Measurements from ENCODE around the gene MAMLD1.

MAMLD1 gene

DNA sequence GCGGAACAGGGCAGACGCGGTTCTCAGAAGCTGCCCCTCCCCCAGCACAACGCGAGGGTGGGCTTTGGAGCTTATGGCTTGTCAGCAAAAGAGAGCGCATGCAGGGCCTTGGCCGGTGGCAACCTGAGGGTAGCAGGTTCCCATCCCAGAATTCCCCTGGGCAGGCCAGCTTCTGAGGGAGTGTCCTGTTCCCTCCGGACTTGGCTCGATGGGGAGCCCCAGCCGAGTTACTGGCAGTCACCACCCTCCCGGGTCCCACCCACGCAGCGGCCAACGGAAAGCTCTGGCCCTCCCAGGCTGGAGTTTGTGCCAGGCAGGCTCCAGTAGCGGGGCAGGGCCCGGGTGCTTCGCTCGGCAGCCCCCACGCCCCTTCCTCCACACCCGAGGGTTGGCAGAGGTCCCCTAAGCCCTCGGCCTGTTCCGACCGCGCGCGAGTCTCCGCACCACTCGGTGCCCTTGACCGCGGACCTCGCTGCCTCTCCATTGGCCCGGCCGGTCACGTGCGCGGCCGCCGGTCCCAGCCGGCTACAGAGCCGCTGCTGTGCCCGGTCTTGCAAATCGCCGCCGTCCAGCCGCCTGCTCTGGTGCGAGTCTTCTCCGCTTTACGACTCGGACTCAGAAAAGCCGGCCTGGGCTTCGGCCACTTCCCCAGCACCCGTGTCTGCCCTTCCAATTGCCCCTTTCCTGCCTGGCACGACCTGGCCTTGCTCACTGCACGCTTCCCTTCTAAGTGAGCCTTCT, 184.4 kb downstream of the MAMLD1 start:
- H3K27ac ChIP-seq (replicated peaks), result no peak overlapping the region
- H3K27me3 ChIP-seq (ENCODE audit: insufficient read depth, poor library complexity, severe bottlenecking), result no peaks in the 10 kb centered on the region
- TF ChIP-seq SPI1 (IDR thresholded peaks at IDR 0.05; ENCODE audit: borderline replicate concordance, low read depth) (no peak), GABPA (IDR thresholded peaks at IDR 0.05; ENCODE audit: low read depth) (no peak), POLR2AphosphoS5 (IDR thresholded peaks at IDR 0.05; ENCODE audit: low read depth) (no peak)
- TF ChIP-seq, protein P1, sequence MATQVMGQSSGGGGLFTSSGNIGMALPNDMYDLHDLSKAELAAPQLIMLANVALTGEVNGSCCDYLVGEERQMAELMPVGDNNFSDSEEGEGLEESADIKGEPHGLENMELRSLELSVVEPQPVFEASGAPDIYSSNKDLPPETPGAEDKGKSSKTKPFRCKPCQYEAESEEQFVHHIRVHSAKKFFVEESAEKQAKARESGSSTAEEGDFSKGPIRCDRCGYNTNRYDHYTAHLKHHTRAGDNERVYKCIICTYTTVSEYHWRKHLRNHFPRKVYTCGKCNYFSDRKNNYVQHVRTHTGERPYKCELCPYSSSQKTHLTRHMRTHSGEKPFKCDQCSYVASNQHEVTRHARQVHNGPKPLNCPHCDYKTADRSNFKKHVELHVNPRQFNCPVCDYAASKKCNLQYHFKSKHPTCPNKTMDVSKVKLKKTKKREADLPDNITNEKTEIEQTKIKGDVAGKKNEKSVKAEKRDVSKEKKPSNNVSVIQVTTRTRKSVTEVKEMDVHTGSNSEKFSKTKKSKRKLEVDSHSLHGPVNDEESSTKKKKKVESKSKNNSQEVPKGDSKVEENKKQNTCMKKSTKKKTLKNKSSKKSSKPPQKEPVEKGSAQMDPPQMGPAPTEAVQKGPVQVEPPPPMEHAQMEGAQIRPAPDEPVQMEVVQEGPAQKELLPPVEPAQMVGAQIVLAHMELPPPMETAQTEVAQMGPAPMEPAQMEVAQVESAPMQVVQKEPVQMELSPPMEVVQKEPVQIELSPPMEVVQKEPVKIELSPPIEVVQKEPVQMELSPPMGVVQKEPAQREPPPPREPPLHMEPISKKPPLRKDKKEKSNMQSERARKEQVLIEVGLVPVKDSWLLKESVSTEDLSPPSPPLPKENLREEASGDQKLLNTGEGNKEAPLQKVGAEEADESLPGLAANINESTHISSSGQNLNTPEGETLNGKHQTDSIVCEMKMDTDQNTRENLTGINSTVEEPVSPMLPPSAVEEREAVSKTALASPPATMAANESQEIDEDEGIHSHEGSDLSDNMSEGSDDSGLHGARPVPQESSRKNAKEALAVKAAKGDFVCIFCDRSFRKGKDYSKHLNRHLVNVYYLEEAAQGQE (IDR thresholded peaks at IDR 0.05; ENCODE audit: insufficient replicate concordance, low read depth), result no peak
- TF ChIP-seq, protein P2, sequence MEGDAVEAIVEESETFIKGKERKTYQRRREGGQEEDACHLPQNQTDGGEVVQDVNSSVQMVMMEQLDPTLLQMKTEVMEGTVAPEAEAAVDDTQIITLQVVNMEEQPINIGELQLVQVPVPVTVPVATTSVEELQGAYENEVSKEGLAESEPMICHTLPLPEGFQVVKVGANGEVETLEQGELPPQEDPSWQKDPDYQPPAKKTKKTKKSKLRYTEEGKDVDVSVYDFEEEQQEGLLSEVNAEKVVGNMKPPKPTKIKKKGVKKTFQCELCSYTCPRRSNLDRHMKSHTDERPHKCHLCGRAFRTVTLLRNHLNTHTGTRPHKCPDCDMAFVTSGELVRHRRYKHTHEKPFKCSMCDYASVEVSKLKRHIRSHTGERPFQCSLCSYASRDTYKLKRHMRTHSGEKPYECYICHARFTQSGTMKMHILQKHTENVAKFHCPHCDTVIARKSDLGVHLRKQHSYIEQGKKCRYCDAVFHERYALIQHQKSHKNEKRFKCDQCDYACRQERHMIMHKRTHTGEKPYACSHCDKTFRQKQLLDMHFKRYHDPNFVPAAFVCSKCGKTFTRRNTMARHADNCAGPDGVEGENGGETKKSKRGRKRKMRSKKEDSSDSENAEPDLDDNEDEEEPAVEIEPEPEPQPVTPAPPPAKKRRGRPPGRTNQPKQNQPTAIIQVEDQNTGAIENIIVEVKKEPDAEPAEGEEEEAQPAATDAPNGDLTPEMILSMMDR (IDR thresholded peaks at IDR 0.05; ENCODE audit: insufficient read depth, low read length), result no peak
- H3K4me3 ChIP-seq (replicated peaks; ENCODE audit: insufficient read depth, low read length), result no peak overlapping the region
- DNase-seq (ENCODE audit: low read depth in 1 of 2, low spot score in 1 of 2), result no peak

GRCh38 chrX:150548251-150548650, 185.1 kb downstream of the MAMLD1 start:
- no peak for DNase-seq (ENCODE audit: low read depth in 1 of 2, low spot score in 1 of 2)
- H3K27me3 ChIP-seq (ENCODE audit: insufficient read depth, poor library complexity, severe bottlenecking), result no peaks in the 10 kb centered on the region
- H3K27ac ChIP-seq (replicated peaks), result no peak overlapping the region
- TF ChIP-seq, protein P1 (IDR thresholded peaks at IDR 0.05; ENCODE audit: insufficient replicate concordance, low read depth), result no peak
- no peak for TF ChIP-seq SPI1 (IDR thresholded peaks at IDR 0.05; ENCODE audit: borderline replicate concordance, low read depth)
- TF ChIP-seq, protein P2 (IDR thresholded peaks at IDR 0.05; ENCODE audit: insufficient read depth, low read length), result no peak
- TF ChIP-seq POLR2AphosphoS5 (IDR thresholded peaks at IDR 0.05; ENCODE audit: low read depth), result no peak
- TF ChIP-seq GABPA (IDR thresholded peaks at IDR 0.05; ENCODE audit: low read depth), result no peak
- H3K4me3 ChIP-seq (replicated peaks; ENCODE audit: insufficient read depth, low read length), result no peak overlapping the region

GRCh38 chrX:150548684-150549083, 185.6 kb downstream of the MAMLD1 start:
- no peak for DNase-seq (ENCODE audit: low read depth in 1 of 2, low spot score in 1 of 2)
- no peaks in the 10 kb centered on the region for H3K27me3 ChIP-seq (ENCODE audit: insufficient read depth, poor library complexity, severe bottlenecking)
- TF ChIP-seq POLR2AphosphoS5 (IDR thresholded peaks at IDR 0.05; ENCODE audit: low read depth) (no peak), SPI1 (IDR thresholded peaks at IDR 0.05; ENCODE audit: borderline replicate concordance, low read depth) (no peak), GABPA (IDR thresholded peaks at IDR 0.05; ENCODE audit: low read depth) (no peak)
- TF ChIP-seq, protein P1 (IDR thresholded peaks at IDR 0.05; ENCODE audit: insufficient replicate concordance, low read depth), result no peak
- TF ChIP-seq, protein P2 (IDR thresholded peaks at IDR 0.05; ENCODE audit: insufficient read depth, low read length), result no peak
- H3K27ac ChIP-seq (replicated peaks), result no peak overlapping the region
- H3K4me3 ChIP-seq (replicated peaks; ENCODE audit: insufficient read depth, low read length), result no peak overlapping the region
